HG03175 (cell line): ENCODE data around the gene TMOD1.

Experiments used
- ATAC-seq: cut with Tn5 transposase; IDR thresholded peaks from one replicate; pipeline ENCODE4 v1.9.1; 2021; ENCODE audit warnings: mild to moderate bottlenecking, moderate library complexity; ENCODE audit not compliant: unreplicated experiment

The TMOD1 gene

GRCh38 chr9:97630591-97630990 is 129.1 kb downstream of the TMOD1 start:
- ATAC-seq: no peak

- ATAC-seq: peak; percentile 4
Observed at GRCh38 chr9:97632248-97632984, 130.9 kb downstream of the TMOD1 start.

- ATAC-seq: peak; percentile 87
Observed at GRCh38 chr9:97632985-97633858, 131.8 kb downstream of the TMOD1 start, which contains the start of the genes NCBP1 and TSTD2. NCBP1 (plus strand) TSS chr9:97633821; CDS start chr9:97633882, 61 bp downstream. TSTD2 (minus strand) TSS chr9:97633368; CDS start chr9:97627562, 5,806 bp downstream.

- peak; percentile 4 for ATAC-seq
Observed at GRCh38 chr9:97633859-97634490, 132.5 kb downstream of the TMOD1 start.

- ATAC-seq: no peak
Observed at GRCh38 chr9:97635026-97635425, 133.6 kb downstream of the TMOD1 start.

GRCh38 chr9:97636903-97637302 is 135.4 kb downstream of the TMOD1 start:
- ATAC-seq: no peak

GRCh38 chr9:97638666-97639065 is 137.2 kb downstream of the TMOD1 start:
- ATAC-seq: no peak

- ATAC-seq: no peak
Observed at GRCh38 chr9:97640325-97640724, 138.9 kb downstream of the TMOD1 start.

- no peak for ATAC-seq
Observed at GRCh38 chr9:97645720-97646119, 144.3 kb downstream of the TMOD1 start.

GRCh38 chr9:97647996-97648395 is 146.5 kb downstream of the TMOD1 start:
- no peak for ATAC-seq
